Subcutaneous adipose tissue (tissue), 4 donors: ENCODE measurements around the gene TMEM120B. TPM values are rescaled to one million over a fixed set of nuclear protein-coding genes. Genes with fewer than 3 reads are reported as not detected.

Experiments
- total RNA-seq, 4 donors: library from RNA; depleted of rRNA; stranded (reverse); fragments of >200 nt; gene quantifications; one replicate each; pipeline ENCODE4 v1.1.0, GENCODE V29; 2016
- TF ChIP-seq, protein P1 (sequence below): fragments of 450-650 bp; IDR thresholded peaks from one replicate; pipeline ENCODE4 v1.5.1; 2016; ENCODE audit warnings: low read depth, mild to moderate bottlenecking, control low read depth, antibody characterized with exemption, moderate library complexity

The TMEM120B gene
- total RNA-seq, 4 donors from 2014 or later = 2.7 to 15.4 (median 3.2) TPM

DNA sequence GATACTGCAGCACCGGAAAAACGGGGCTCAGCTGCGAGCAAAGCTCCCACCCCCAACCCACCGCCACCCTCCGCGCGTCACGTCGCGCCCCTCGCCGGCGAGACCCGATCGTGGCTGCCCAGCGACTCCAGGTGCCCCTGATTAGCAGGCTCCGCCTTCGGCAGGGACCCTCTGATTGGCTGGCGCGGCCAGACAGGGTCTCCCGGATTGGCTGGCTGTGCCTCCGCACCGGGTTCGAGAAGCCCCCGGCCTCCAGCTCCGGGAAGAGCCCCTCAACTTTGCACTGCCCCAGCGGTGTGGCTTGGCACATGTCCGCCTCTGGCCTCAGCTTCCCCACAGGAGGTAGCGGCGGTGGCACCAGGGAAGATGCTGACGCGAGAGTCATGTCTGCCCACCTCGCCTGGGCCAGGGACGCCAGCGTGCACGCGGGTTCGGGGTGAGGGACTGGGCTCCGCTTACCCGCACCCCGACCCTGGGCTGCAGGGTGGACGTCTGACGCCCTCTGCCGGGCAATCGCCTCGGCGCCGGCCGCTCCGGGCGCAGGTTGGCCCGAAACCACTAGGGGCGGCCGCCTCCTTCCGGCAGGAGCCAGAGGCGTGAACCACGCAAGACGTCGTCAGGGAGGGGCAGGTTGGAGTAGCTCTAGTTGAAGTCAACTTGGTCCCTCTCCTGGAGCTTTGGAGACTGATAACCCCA is 81.4 kb downstream of the TMEM120B start:
- TF ChIP-seq, protein P1, sequence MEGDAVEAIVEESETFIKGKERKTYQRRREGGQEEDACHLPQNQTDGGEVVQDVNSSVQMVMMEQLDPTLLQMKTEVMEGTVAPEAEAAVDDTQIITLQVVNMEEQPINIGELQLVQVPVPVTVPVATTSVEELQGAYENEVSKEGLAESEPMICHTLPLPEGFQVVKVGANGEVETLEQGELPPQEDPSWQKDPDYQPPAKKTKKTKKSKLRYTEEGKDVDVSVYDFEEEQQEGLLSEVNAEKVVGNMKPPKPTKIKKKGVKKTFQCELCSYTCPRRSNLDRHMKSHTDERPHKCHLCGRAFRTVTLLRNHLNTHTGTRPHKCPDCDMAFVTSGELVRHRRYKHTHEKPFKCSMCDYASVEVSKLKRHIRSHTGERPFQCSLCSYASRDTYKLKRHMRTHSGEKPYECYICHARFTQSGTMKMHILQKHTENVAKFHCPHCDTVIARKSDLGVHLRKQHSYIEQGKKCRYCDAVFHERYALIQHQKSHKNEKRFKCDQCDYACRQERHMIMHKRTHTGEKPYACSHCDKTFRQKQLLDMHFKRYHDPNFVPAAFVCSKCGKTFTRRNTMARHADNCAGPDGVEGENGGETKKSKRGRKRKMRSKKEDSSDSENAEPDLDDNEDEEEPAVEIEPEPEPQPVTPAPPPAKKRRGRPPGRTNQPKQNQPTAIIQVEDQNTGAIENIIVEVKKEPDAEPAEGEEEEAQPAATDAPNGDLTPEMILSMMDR = no peak

DNA sequence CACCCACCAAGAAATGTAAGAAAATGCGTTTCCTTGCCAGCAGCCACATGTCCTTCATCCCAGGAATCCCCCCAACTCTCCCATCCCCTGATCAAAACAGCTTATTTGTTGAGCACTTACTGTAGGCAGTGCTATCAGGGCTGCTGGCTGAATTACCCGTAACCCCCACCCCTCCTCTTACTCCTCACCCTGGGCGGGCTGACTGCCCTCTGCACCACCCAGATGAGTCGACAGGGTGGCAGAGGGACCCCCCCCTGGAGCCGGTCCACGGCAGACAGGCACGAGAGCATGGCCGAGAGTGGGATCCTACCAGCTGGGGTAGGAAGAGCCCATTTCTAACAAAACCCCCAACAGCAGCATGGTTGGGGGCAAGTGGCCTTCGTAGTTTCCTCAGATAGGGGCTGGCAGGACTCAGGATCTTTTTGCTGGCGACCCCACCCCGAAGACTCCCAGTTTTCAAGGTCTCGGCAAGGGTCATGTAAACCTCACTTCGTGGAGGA is 82.0 kb downstream of the TMEM120B start:
- TF ChIP-seq, protein P1 = no peak

DNA sequence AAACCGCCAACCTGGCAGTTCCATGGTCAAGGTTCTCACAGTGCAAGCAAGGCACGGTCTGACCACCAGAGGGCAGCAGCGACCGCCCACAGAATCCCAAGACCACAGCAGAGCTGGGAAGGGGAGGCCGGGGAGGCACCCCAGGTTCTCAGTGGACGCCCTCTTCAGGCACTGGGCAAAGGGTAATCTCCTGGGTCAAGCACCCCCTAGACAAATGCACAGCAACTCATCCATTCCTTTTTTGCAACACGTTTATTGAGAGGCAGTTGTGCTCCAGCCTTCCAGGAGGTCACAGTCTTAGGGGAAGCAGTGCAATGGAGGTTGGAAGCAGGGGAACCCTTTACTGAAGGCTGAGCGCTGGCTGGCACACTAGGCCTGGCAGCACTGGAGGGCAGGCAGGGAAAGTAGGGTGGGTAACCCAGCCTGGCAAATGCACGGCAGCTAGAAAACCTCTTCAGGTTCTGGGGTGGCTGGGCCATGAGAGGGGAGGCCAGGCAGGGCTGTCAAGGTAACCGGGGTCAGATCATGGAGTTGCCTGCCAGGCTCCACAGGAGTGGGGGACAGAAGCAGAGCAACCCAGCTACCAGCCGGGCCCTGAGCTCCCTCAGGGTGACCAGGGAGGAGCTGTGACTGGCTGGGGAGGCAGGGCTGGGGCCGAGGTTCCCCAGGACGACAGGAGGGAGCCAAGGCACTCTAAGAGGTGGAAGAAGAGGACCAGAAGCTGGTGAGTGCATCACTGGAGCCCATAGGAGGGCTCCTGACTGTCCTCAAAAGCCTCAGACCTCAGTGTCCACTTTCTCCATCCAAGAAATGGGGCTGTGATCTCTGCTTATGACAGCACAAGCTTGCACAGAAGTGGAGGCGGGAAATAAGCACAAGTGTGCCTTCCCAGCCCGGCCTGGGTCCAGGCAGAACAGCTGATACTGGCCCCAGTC is 82.7 kb downstream of the TMEM120B start:
- TF ChIP-seq, protein P1 = no peak

DNA sequence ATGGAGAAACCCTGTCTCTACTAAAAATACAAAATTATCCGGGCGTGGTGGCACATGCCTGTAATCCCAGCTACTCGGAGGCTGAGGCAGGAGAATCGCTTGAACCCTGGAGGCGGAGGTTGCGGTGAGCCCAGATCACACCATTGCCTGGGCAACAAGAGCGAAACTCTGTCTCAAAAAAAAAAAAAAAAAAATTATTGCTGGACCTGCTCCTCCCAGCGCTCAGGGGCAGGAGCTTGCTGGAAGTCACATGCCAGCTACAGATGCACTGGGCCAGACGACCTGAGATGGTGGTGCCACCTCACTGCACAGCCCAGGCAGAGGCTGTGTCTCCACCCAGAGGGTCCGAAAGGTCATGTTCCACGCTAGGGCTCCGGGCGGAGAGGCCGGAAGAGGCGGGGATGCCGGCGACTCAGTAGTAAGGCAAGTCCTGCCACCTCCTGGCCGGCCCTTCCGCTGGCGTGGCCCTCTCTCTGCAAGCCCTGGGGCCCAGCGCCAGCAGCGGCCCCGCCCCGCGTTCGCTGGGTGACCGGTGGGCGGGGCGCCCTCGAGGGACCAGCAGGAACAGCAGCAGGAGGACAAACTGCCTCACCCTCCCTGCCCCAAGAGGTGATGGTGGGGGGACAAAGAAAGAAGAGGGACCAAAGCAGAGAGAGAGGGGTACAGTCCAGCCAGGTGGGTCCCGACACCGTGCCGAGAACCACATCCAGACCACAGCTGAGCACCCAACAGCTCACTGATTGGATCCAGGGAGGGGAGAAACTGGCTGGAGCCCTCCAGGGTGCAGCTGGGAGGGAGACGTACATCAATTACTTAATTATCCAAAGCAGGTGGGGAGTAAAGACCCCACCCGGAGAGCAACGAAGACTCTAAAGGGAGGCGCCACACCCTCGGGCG is 84.6 kb downstream of the TMEM120B start:
- TF ChIP-seq, protein P1 = no peak

DNA sequence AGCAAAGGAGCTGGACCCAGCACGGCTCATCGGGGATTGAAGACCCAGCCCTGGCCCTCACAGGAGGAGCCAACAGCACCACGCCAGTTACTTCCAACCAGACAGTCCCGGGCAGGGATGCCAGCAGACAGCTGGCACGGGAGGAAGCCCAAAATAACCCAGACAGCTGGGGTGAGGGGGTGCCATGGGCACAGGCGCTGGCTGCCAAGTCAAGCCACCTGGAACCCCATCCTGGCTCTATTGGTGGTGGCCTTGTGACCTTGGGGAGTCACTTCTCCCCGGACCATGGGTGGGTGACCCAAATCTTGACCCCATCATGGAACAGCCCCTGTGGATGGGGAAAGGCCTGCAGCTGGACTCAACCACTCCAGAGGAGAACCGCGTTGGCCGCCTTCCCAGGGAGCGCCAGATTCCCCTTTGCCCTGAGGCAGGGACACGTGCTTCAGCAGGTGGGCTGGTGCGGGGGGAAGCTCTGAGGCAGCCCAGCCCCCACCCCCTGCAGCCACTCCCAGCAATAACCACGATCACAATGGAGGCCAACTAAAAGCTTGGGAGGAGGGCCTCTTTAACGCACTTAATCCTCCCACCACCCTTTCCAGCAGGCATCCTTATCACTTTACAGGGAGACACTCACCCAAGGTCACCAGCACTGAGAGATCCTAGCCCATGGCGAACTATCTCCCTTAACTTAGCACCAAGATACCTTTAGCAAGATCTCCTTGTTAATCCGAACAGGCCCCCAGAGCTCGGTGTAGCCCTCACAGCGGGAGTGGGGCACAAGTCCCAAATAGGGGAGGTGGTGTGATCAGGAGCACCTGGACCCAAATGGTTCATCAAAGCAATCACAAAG is 85.6 kb downstream of the TMEM120B start:
- TF ChIP-seq, protein P1 = no peak

DNA sequence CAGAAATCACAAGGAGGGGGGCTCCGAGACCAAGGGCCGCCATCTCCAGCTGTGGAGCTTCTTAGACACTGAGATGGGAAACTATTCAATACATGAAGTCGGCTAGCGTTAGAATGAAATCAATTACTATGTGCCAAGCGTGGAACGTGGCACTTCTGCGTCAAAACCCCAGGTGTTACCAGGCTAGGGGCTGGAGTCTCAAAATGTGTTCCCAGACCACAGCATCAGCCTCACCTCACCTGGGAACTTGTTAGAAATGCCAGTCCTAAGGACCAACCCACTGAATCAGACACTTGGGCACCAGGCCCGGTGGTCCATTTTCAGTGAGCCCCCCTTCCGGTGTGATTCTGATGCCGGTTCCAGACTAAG is 86.2 kb downstream of the TMEM120B start:
- TF ChIP-seq, protein P1 = no peak
